ENCODE results near the gene SCGB1D2.
"Not testable (repeated sequence)": the region's sequence is repeated elsewhere in the genome, so short reads cannot be mapped to it uniquely, and the experiment has no call there.

SCGB1D2 gene

DNA sequence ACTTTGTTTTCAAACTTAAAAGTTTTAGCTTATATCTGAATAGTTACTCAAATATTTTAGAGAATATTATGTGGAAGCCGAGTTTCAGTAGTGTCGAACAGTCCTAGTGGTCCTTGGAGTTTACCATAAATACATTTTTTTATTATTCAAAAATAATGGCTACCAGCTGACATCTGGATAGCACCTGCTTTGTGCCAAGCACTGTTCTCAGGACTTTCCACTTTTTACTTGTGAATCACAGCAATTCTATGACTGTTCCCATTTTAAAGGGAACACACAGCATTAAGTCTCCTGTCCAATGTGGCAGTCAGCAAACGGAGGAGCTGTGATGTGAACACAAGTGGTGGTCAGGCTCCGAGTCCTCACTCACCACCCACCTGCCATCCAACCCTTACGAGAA lies 37.6 kb upstream of the SCGB1D2 start:
- H3K36me3 Mint-ChIP-seq (ENCODE audit: low read depth): no peaks in the 10 kb centered on the region
- H3K4me1 Mint-ChIP-seq: no peaks in the 10 kb centered on the region
- H3K4me3 Mint-ChIP-seq: no peak overlapping the region

DNA sequence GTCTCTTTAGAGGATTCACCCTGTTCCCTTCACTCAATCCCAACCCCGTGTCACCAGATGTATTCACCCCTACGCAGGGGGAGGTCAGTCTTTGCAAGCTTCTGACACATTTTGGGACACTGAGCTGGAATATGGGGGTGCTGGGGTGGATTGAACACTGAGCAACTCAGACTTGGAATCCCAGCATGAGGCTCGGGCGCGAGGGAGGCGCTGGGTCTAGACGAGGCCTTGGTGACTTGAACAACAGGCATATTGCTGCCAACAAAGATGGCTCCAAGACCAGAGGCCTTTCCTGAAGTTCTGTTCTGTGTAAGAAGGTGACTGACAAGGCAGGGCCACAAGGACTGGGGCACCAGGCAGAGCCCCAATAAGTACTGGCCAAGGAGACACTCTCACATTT lies 36.6 kb upstream of the SCGB1D2 start:
- Mint-ChIP-seq H3K27me3 (ENCODE audit: low read depth) (peaks cover 20% of the 10 kb centered on the region), H3K36me3 (ENCODE audit: low read depth) (no peaks in the 10 kb centered on the region), H3K27ac (no peak overlapping the region), H3K9me3 (no peaks in the 10 kb centered on the region), H3K4me3 (no peak overlapping the region), H3K4me1 (no peaks in the 10 kb centered on the region)
- no peak for TF ChIP-seq CTCF (IDR thresholded peaks at IDR 0.05; ENCODE audit: unreplicated experiment in 3 of 3)

More for the DNA sequence above, 37.6 kb upstream of the SCGB1D2 start:
- H3K27me3 Mint-ChIP-seq (ENCODE audit: low read depth): peaks cover 27% of the 10 kb centered on the region
- no peak for TF ChIP-seq CTCF (IDR thresholded peaks at IDR 0.05; ENCODE audit: unreplicated experiment in 3 of 3)
- no peak overlapping the region for H3K27ac Mint-ChIP-seq
- no peaks in the 10 kb centered on the region for H3K9me3 Mint-ChIP-seq

DNA sequence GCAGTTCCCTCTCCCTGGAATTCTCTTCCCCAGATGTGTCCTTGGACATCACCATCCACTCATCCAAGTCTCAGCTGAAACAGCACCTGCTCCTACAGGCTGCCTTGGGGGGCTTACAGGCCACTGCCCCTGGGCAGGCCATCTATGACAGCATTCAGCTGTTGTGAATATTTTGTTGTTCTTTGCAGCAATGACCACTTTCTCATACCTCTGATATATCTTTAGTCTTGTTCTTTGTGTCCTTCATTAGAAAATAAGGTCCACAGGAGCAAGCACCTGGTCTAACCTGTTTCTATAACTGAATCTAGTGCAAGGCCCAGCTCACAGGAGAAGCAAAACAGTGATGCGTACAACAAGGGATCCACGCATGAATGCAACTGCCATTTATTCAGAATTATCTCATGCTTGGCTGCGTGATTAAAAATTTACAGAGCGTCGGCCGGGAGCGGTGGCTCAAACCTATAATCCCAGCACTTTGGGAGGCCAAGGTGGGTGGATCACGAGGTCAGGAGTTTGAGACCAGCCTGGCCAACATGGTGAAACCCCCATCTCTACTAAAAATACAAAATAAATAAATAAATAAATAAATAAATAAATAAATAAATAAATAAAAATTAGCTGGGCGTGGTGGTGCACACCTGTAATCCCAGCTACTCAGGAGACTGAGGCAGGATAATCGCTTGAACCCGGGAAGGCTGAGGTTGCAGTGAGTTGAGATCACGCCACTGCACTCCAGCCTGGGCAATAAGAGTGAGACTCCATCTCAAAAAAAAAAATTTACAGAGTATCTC lies 35.6 kb upstream of the SCGB1D2 start:
- not testable (repeated sequence) for H3K4me1 Mint-ChIP-seq
- peak overlapping the region; percentile 12 to 79 (median 13) for H3K27ac Mint-ChIP-seq

DNA sequence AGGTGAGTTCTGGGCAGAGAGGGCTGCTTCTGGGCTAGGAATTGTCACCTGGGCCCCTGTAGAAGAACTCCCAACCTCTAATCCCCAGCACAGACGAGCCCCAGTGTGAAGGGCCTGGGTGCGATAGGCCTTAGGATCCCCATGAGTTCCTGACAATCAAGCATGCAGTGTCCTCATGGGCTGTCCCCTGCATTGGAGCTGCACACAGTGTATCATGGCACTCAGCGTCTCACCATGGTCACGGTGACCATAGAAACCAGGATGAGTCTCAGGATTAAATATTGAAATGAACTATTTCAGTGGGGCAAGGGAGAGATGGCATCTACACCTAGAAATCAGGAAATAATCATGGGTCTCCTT lies 33.3 kb upstream of the SCGB1D2 start:
- Mint-ChIP-seq H3K27me3 (ENCODE audit: low read depth) (peaks cover 23% of the 10 kb centered on the region), H3K4me1 (no peaks in the 10 kb centered on the region), H3K27ac (no peak overlapping the region), H3K9me3 (no peaks in the 10 kb centered on the region), H3K4me3 (no peak overlapping the region), H3K36me3 (ENCODE audit: low read depth) (no peaks in the 10 kb centered on the region)
- TF ChIP-seq CTCF (IDR thresholded peaks at IDR 0.05; ENCODE audit: unreplicated experiment in 3 of 3): no peak

More for the DNA sequence above, 35.6 kb upstream of the SCGB1D2 start:
- H3K36me3 Mint-ChIP-seq (ENCODE audit: low read depth); H3K4me3 Mint-ChIP-seq; H3K9me3 Mint-ChIP-seq: not testable (repeated sequence)
- peaks cover 27% of the 10 kb centered on the region for H3K27me3 Mint-ChIP-seq (ENCODE audit: low read depth)

GRCh38 chr11:62217191-62217748 lies 24.8 kb upstream of the SCGB1D2 start:
- H3K4me3 Mint-ChIP-seq: no peak overlapping the region
- H3K9me3 Mint-ChIP-seq: peaks cover 5% of the 10 kb centered on the region
- H3K27me3 Mint-ChIP-seq (ENCODE audit: low read depth): no peaks in the 10 kb centered on the region
- no peaks in the 10 kb centered on the region for H3K36me3 Mint-ChIP-seq (ENCODE audit: low read depth)
- no peak overlapping the region for H3K27ac Mint-ChIP-seq
- TF ChIP-seq CTCF (IDR thresholded peaks at IDR 0.05; ENCODE audit: unreplicated experiment in 3 of 3): peak; percentile 19 to 49 (median 33)
- H3K4me1 Mint-ChIP-seq: no peaks in the 10 kb centered on the region

GRCh38 chr11:62221498-62221897 lies 20.5 kb upstream of the SCGB1D2 start:
- Mint-ChIP-seq H3K4me3 (no peak overlapping the region), H3K27me3 (ENCODE audit: low read depth) (no peaks in the 10 kb centered on the region), H3K4me1 (no peaks in the 10 kb centered on the region), H3K27ac (no peak overlapping the region), H3K36me3 (ENCODE audit: low read depth) (peaks cover 4% of the 10 kb centered on the region), H3K9me3 (peaks cover 24% of the 10 kb centered on the region)
- TF ChIP-seq CTCF (IDR thresholded peaks at IDR 0.05; ENCODE audit: unreplicated experiment in 3 of 3): no peak

Data from nephron (organoid).